GM21447 (cell line): ENCODE data around the gene ACER3.
"Not testable (repeated sequence)": the region's sequence is repeated elsewhere in the genome, so short reads cannot be mapped to it uniquely, and the experiment has no call there.

ENCODE experiments used
- ATAC-seq: cut with Tn5 transposase; IDR thresholded peaks from one replicate; pipeline ENCODE4 v1.9.1; 2021; ENCODE audit not compliant: unreplicated experiment

ACER3 gene

GRCh38 chr11:76919467-76919866 lies 58.7 kb downstream of the ACER3 start:
- ATAC-seq: no peak

GRCh38 chr11:76919887-76920746 lies 59.4 kb downstream of the ACER3 start:
- peak; percentile 72 for ATAC-seq

GRCh38 chr11:76927160-76927559 lies 66.4 kb downstream of the ACER3 start:
- ATAC-seq: no peak

GRCh38 chr11:76935042-76935441 lies 74.3 kb downstream of the ACER3 start:
- no peak for ATAC-seq

GRCh38 chr11:76939219-76939631 lies 78.5 kb downstream of the ACER3 start:
- no peak for ATAC-seq

GRCh38 chr11:76944225-76944624 lies 83.5 kb downstream of the ACER3 start:
- ATAC-seq: no peak

- ATAC-seq: no peak
Measured at GRCh38 chr11:76946223-76946622, 85.5 kb downstream of the ACER3 start.

GRCh38 chr11:76947190-76947589 lies 86.5 kb downstream of the ACER3 start:
- no peak for ATAC-seq

GRCh38 chr11:76947800-76948199 lies 87.1 kb downstream of the ACER3 start:
- no peak for ATAC-seq

- ATAC-seq: no peak
Measured at GRCh38 chr11:76955459-76956114, 94.9 kb downstream of the ACER3 start.

- ATAC-seq: peak; percentile 77
Measured at GRCh38 chr11:76962583-76963416, 102.1 kb downstream of the ACER3 start.

- not testable (repeated sequence) for ATAC-seq
Measured at GRCh38 chr11:76963417-76964168, 102.9 kb downstream of the ACER3 start.

GRCh38 chr11:76972051-76972450 lies 111.3 kb downstream of the ACER3 start:
- no peak for ATAC-seq

- ATAC-seq: no peak
Measured at GRCh38 chr11:76974179-76974891, 113.6 kb downstream of the ACER3 start.

- ATAC-seq: no peak
Measured at GRCh38 chr11:76975513-76975912, 114.8 kb downstream of the ACER3 start.

- ATAC-seq: no peak
Measured at GRCh38 chr11:76977791-76978190, 117.1 kb downstream of the ACER3 start.

GRCh38 chr11:76978239-76978638 lies 117.5 kb downstream of the ACER3 start:
- no peak for ATAC-seq

- ATAC-seq: no peak
Measured at GRCh38 chr11:76978818-76979217, 118.1 kb downstream of the ACER3 start.

- ATAC-seq: no peak
Measured at GRCh38 chr11:76980196-76980595, 119.5 kb downstream of the ACER3 start.

GRCh38 chr11:76984743-76985142 lies 124.0 kb downstream of the ACER3 start:
- no peak for ATAC-seq
